Keratinocyte (primary cell): ENCODE results near the gene HPD. TPM values are rescaled to one million over a fixed set of nuclear protein-coding genes. Genes with fewer than 3 reads are reported as not detected.

ENCODE experiments used
- DNase-seq: peaks from one replicate; pipeline ENCODE4 v3.0.0-alpha.2; 2011; ENCODE audit warnings: low read depth, missing footprints, low spot score
- FAIRE-seq: peaks from 2 replicates; lab custom pipeline; 2011; peaks lifted over from hg19 to GRCh38; lab: Jason Lieb, UNC
- H2AFZ ChIP-seq: 2 replicates; pipeline ENCODE4 v1.6.0; 2012; ENCODE audit warnings: low read length, control low read depth, inconsistent platforms; ENCODE audit not compliant: control insufficient read depth
- H3K27ac ChIP-seq: 2 replicates; pipeline ENCODE4 v1.5.1; 2011; ENCODE audit warnings: low read length; ENCODE audit not compliant: control insufficient read depth, insufficient read depth
- H3K27me3 ChIP-seq: 3 replicates; pipeline ENCODE4 v1.6.0; 2011; ENCODE audit warnings: low read length; ENCODE audit not compliant: control insufficient read depth, insufficient read depth; ENCODE audit errors: extremely low read depth
- H3K36me3 ChIP-seq, 2 experiments: 2 replicates in 1 of 2; 3 replicates in 1 of 2; pipeline ENCODE4 v1.5.1; 2011; ENCODE audit warnings: low read length in 2 of 2, mild to moderate bottlenecking in 1 of 2; ENCODE audit not compliant: control insufficient read depth in 2 of 2, insufficient read depth in 2 of 2; ENCODE audit errors: extremely low read depth in 1 of 2
- H3K4me1 ChIP-seq: 3 replicates; pipeline ENCODE4 v1.5.1; 2011; ENCODE audit warnings: low read length; ENCODE audit not compliant: control insufficient read depth, insufficient read depth; ENCODE audit errors: extremely low read depth
- H3K4me2 ChIP-seq: 3 replicates; pipeline ENCODE4 v1.6.0; 2011; ENCODE audit warnings: low read depth, low read length; ENCODE audit not compliant: control insufficient read depth, insufficient read depth; ENCODE audit errors: extremely low read depth
- H3K4me3 ChIP-seq, 3 experiments: fragments of 200-600 bp in 1 of 3; sonication (generic) in 1 of 3; 2 replicates in 2 of 3; 3 replicates in 1 of 3; pipeline ENCODE4 v1.5.1; 2011 to 2016; ENCODE audit warnings: low read length in 3 of 3, mild to moderate bottlenecking in 3 of 3, control low read depth in 2 of 3, inconsistent platforms in 1 of 3, low read depth in 1 of 3, mixed read lengths in 1 of 3, mixed run types in 1 of 3, moderate library complexity in 1 of 3; ENCODE audit not compliant: control insufficient read depth in 2 of 3, insufficient read depth in 2 of 3; ENCODE audit errors: extremely low read depth in 1 of 3
- H3K79me2 ChIP-seq: 2 replicates; pipeline ENCODE4 v1.6.0; 2012; ENCODE audit warnings: low read length; ENCODE audit not compliant: control insufficient read depth, insufficient read depth
- H3K9ac ChIP-seq: 3 replicates; pipeline ENCODE4 v1.6.0; 2011; ENCODE audit warnings: low read length; ENCODE audit not compliant: control insufficient read depth, insufficient read depth; ENCODE audit errors: extremely low read depth
- H3K9me1 ChIP-seq: 3 replicates; pipeline ENCODE4 v1.6.0; 2011; ENCODE audit warnings: low read length; ENCODE audit not compliant: control insufficient read depth, insufficient read depth; ENCODE audit errors: extremely low read depth
- H3K9me3 ChIP-seq: 2 replicates; pipeline ENCODE4 v1.5.1; 2012; ENCODE audit warnings: low read depth, low read length; ENCODE audit not compliant: control insufficient read depth
- H4K20me1 ChIP-seq: 3 replicates; pipeline ENCODE4 v1.6.0; 2011; ENCODE audit warnings: low read length; ENCODE audit not compliant: control insufficient read depth, insufficient read depth; ENCODE audit errors: extremely low read depth
- EZH2 ChIP-seq: IDR thresholded peaks from one replicate; pipeline ENCODE4 v1.6.1; 2012; ENCODE audit warnings: inconsistent platforms, mild to moderate bottlenecking, low read length, moderate library complexity
- dilution Hi-C: fragments of 300-500 bp; cut with MboI; formaldehyde crosslinking; loops from one replicate; pipeline ENCODE4 v1.7.0; 2020; ENCODE audit warnings: low sequenced_read_pairs; ENCODE audit not compliant: extremely low pct_ligation_motif_present
- polyA plus RNA-seq, 5 experiments: library from polyadenylated mRNA; depleted of rRNA in 3 of 5; stranded (reverse) in 3 of 5; stranded (forward) in 1 of 5; unstranded in 1 of 5; fragments of >200 nt; gene quantifications; 1 replicate in 1 of 5; 2 replicates in 3 of 5; 3 replicates in 1 of 5; pipeline versions ENCODE4 v1.2.1 to v1.2.3, GENCODE V29; 2011 to 2012; ENCODE audit warnings: missing spikeins in 2 of 5, low read depth in 1 of 5, low replicate concordance in 1 of 5
- TF ChIP-seq, protein P1 (sequence below), 3 experiments: IDR thresholded peaks in 1 of 3; conservative IDR thresholded peaks in 1 of 3; optimal IDR thresholded peaks in 1 of 3; 2 replicates in 2 of 3; 3 replicates in 1 of 3; pipeline versions ENCODE3 to v1.5.1; 2011; ENCODE audit warnings: low read length in 3 of 3, mild to moderate bottlenecking in 3 of 3, moderate library complexity in 2 of 3, control low read depth in 1 of 3, inconsistent platforms in 1 of 3; ENCODE audit not compliant: insufficient read depth in 2 of 3; ENCODE audit errors: extremely low read depth in 1 of 3

Gene HPD
- polyA plus RNA-seq, 1 donor (not counting 4 experiments of a cell fraction or from before 2014, with no cell fraction given), result not detected

DNA sequence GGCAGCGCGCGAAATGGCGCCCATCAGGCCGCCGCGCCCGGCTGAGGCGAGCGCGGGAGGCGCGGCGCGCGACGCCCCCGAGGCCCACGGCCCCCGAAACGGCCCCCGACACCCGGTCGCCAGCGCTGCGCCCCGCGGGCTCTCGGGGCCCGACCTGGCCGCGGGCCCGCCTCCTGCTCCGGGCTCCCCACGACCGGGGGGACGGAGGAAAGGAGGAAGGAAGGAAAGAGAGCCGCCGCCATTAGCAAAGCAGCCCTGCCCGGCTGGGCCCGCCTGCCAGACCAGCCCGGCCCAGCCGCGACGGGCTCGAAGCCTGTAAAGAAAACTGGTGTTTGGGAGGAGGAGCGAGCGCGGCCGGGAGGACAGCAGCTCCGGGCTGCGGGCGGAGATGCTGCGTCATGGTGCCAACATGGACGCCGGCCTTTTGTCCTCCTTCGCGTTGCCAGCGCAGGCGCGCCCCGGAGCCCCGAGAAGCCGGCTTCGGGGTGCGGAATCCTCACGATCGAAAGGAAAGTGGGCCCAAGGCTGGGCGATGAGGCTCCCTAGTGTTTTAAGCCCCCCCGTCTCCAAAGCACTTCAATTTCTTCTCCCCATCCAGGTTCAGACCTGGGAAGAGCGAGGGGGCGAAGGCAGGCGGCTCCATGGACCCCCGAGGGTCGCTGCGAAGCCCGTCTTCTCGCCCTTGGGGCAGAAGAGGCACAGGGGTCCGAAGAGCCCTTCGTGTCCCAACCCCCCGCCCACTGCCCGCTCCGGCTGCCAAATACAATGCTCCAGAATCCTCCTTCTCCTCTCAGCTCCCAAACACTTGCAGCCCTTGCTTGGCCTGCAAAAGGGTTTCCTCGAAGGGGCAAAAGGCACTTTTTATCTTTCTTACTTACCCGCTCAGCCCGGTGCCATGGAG lies 57.7 kb downstream of the HPD start:
- no peak for DNase-seq
- dilution Hi-C loops, result no loop called here
- no peak for TF ChIP-seq EZH2
- TF ChIP-seq, protein P1, sequence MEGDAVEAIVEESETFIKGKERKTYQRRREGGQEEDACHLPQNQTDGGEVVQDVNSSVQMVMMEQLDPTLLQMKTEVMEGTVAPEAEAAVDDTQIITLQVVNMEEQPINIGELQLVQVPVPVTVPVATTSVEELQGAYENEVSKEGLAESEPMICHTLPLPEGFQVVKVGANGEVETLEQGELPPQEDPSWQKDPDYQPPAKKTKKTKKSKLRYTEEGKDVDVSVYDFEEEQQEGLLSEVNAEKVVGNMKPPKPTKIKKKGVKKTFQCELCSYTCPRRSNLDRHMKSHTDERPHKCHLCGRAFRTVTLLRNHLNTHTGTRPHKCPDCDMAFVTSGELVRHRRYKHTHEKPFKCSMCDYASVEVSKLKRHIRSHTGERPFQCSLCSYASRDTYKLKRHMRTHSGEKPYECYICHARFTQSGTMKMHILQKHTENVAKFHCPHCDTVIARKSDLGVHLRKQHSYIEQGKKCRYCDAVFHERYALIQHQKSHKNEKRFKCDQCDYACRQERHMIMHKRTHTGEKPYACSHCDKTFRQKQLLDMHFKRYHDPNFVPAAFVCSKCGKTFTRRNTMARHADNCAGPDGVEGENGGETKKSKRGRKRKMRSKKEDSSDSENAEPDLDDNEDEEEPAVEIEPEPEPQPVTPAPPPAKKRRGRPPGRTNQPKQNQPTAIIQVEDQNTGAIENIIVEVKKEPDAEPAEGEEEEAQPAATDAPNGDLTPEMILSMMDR (optimal IDR thresholded peaks at IDR 0.05 in 1 of 3, IDR thresholded peaks at IDR 0.05 in 1 of 3, conservative IDR thresholded peaks at IDR 0.05 in 1 of 3; ENCODE audit: extremely low read depth in 1 of 3, insufficient read depth in 2 of 3, low read length in 3 of 3), result no peak

DNA sequence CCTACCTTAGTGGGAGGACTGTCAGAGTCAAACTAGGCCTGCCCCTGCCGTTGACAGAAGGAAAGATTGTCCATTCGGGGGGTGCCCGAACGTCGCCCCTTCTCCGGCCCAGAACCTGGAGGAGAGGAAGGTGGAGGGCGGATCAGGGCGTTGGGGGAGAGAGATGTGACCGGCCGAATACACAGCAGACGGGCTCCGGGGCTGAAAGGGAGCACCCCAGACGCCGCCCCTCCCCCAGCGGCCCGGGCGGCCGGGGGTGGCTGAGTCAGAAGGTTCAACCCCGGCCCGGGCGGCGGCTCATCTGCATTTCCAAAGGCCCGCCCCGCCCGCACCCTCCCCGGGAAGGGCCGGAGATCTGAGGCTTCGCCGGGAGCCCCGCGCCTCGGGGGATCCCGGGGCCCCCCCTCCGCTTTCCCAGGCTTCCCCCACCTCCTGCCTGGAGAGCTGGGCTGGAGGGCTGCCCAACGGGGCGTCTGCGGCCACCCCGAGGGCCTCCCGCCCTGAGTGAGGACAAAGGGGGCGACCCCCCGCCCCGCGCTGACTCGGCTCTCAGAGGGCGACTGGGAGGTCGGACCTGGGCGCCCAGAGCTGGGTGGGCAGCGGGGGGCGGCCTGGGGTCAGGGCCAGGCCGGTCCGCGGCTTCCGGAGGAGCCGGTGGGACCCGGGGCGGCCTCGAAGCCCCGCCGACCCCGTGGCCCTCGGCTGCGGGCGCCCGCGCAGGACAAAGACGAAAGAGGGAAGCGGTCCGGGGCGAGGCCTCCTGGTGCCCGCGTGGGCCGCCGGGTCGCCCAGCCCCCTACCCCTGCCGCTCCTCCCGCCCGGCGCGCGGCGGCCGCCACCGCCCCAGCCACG lies 58.6 kb downstream of the HPD start:
- Histone ChIP-seq H3K4me1 (peaks cover 45% of the 10 kb centered on the region), H3K27ac (peak overlapping the region; percentile 90), H4K20me1 (no peaks in the 10 kb centered on the region), H3K9me3 (no peaks in the 10 kb centered on the region), H3K4me3 (peak overlapping the region; percentile 50 to 62 (median 58)), H3K9ac (peak overlapping the region; percentile 98), H3K79me2 (peaks cover 18% of the 10 kb centered on the region), H2AFZ (peak overlapping the region; percentile 37), H3K27me3 (no peaks in the 10 kb centered on the region), H3K9me1 (no peaks in the 10 kb centered on the region), H3K4me2 (peak overlapping the region; percentile 95), H3K36me3 (peaks cover 5 to 6% of the 10 kb centered on the region in 2 experiments)
- FAIRE-seq, result no peak
- DNase-seq, result no peak
- no peak for TF ChIP-seq EZH2
- TF ChIP-seq, protein P1 (optimal IDR thresholded peaks at IDR 0.05 in 1 of 3, IDR thresholded peaks at IDR 0.05 in 1 of 3, conservative IDR thresholded peaks at IDR 0.05 in 1 of 3; ENCODE audit: extremely low read depth in 1 of 3, insufficient read depth in 2 of 3, low read length in 3 of 3), result no peak
- dilution Hi-C loops, result no loop called here

More for the DNA sequence above, 57.7 kb downstream of the HPD start:
- peak overlapping the region; percentile 95 for H3K4me2 ChIP-seq
- no peak overlapping the region for H2AFZ ChIP-seq
- no peaks in the 10 kb centered on the region for H3K27me3 ChIP-seq
- H3K9ac ChIP-seq, result peak overlapping the region; percentile 98
- peak overlapping the region; percentile 65 to 82 (median 79) for H3K4me3 ChIP-seq
- H3K36me3 ChIP-seq, result peaks cover 0 to 2% of the 10 kb centered on the region in 2 experiments
- H4K20me1 ChIP-seq, result no peaks in the 10 kb centered on the region
- no peaks in the 10 kb centered on the region for H3K9me1 ChIP-seq
- peak overlapping the region; percentile 90 for H3K27ac ChIP-seq
- FAIRE-seq, result no peak
- peaks cover 24% of the 10 kb centered on the region for H3K79me2 ChIP-seq
- no peaks in the 10 kb centered on the region for H3K9me3 ChIP-seq
- peaks cover 49% of the 10 kb centered on the region for H3K4me1 ChIP-seq
